DMS 273 (cell line): ENCODE results near the gene IFNW1.

Experiments
- DNase-seq: peaks from one replicate; lab custom pipeline; 2025; ENCODE audit not compliant: unreplicated experiment; lab: John Stamatoyannopoulos, UW

Gene IFNW1

GRCh38 chr9:21110708-21111576, 30.7 kb downstream of the IFNW1 start:
- peak; percentile 85 for DNase-seq

GRCh38 chr9:21104787-21105186, 36.8 kb downstream of the IFNW1 start:
- DNase-seq: no peak

- DNase-seq: no peak
These were observed 39.3 kb downstream of the IFNW1 start for GRCh38 chr9:21102305-21102704.

- no peak for DNase-seq
These were observed 43.8 kb downstream of the IFNW1 start for GRCh38 chr9:21097817-21098216.

GRCh38 chr9:21096901-21097255, 44.8 kb downstream of the IFNW1 start:
- no peak for DNase-seq

GRCh38 chr9:21096172-21096900, 45.3 kb downstream of the IFNW1 start:
- DNase-seq: peak; percentile 8

- no peak for DNase-seq
These were observed 46.1 kb downstream of the IFNW1 start for GRCh38 chr9:21095561-21095960.
